Umbilical cord (tissue), 2 donors: ENCODE data around the gene XKR7. TPM values are rescaled to one million over a fixed set of nuclear protein-coding genes. Genes with fewer than 3 reads are reported as not detected.
"Not testable (repeated sequence)": the region's sequence is repeated elsewhere in the genome, so short reads cannot be mapped to it uniquely, and the experiment has no call there.

ENCODE experiments used
- DNase-seq: peaks from one replicate; pipeline ENCODE4 v3.0.0-alpha.2; 2015; ENCODE audit warnings: low spot score
- total RNA-seq: library from RNA; depleted of rRNA; stranded (reverse); fragments of >200 nt; gene quantifications from one replicate; pipeline ENCODE4 v1.2.3, GENCODE V29; 2014; ENCODE audit warnings: low replicate concordance; ENCODE audit not compliant: insufficient read depth

XKR7 gene
- total RNA-seq, 1 donor from 2014 or later: 0.48 TPM

DNA sequence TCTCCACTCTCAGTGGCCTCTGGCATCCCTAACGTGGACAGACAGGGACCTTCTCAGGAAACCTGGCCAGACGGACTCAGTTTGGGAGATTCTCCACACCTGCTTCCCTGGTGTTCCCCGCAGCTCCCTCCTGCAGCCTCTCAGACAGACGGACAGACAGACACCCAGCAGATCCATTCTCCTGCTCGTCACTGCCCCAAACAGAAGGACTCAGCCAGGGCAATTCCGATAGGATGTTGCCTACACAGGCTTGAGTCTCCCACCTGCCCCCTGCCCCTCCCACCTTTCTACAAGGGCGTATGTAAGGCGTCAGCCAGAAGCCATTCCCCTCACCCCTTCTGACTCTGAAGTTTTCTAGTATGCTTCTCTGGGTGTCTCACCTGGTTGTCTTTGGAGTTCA, 42.7 kb downstream of the XKR7 start:
- DNase-seq: no peak

GRCh38 chr20:32012159-32012688, 44.3 kb downstream of the XKR7 start:
- DNase-seq: no peak

DNA sequence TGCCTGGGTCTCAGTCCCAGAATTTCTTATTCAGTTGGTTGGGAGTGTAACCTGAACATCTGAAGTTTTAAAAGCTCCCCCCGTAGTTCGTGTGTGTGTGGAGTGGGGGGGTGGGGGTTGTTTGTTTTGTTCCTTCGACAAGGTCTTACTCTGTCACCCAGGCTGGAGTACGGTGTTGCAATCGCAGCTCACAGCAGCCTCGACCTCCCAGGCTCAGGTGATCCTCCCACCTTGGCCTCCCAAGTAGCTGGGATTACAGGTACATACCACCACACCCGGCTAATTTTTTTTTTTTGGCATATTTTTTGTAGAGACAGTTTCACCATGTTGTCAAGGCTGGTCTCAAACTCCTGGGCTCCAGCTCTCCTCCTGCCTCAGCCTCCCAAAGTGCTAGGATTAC, 45.4 kb downstream of the XKR7 start:
- no peak for DNase-seq

DNA sequence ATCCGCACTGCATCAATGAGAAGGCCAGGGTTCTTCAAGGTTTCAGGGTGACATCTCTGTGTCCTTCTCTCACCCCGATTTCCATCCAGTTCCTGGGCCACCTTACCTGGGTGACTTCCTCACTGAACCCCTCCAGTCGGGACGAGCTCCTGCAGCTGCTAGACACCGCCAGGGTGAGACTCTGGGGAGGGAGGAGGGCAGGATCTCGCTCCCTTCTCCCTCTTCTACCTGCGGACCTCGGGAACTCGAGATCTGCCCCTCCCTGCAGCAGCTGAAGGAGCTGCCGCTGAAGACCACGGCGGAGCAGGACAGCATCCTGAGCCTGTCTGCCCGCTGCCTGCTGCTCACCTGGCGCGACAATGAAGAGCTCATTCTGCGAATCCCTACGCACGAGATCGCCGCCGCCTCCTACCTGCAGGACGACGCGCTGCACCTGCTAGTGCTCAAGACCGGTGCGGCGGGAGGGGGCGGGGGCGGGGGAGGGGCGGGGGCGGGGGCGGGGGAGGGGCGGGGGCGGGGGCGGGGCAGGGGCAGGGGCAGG, 49.8 kb downstream of the XKR7 start:
- DNase-seq: no peak

GRCh38 chr20:32018269-32019155, 50.6 kb downstream of the XKR7 start:
- peak; percentile 22 for DNase-seq

DNA sequence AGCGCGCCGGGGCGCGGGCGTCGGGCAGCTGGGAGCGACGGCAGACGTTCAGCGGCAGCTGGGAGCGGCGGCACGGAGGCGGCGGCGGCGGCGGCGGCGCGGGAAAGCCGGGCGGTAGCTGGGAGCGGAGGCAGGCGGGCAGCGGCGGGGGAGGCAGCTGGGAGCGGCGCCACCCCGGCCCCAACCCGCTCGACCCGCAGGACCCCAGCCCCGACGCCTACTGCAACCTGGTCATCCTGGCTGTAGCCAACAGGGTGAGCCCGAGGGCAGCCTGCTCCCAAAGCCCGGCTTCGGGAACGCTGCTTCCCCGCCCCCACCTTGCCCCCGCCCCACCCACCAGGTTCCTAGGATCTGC, 51.2 kb downstream of the XKR7 start:
- no peak for DNase-seq

DNA sequence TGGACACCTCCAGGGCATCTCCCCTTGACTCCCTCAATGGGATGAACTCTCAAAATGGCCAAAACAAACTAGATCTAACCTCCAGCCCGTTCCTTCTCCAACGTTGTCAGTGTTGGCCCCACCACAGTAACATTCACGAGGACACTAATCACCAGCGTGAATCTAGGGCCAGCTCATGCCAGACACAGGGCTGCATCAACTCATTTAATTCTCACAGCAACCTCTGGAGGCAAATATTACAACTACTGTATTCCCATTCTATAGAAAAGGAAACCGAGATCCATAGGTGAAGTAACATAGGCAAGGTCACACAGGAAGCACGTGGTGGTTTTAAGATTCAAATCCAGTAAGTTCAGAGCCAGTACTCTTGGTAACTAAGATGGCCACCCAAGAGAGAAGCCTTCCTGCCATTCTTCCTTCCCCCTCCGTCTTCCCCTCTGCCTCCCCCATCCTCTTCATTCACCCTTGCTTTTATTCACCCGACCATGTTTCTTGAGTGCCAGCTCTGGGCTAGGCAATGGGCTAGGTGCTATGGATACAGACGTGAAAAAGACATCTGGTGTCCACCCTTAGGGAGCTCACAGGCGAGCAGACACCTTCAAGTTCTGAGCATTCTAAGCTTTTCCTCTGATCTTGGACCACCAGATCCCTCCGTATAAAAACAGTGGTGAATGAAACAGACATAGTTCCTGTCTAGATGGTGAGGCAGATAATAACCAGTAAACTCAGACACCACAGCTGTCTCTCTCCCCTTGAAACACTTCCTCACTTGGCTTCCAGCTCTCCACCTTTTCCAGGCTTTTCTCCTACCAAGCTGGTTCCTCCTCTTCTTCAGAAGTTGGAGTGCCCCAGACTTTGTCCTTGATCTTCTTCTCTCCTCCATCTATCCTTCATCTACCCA, 51.9 kb downstream of the XKR7 start:
- DNase-seq: no peak

GRCh38 chr20:32021091-32021490, 53.1 kb downstream of the XKR7 start:
- DNase-seq: no peak

DNA sequence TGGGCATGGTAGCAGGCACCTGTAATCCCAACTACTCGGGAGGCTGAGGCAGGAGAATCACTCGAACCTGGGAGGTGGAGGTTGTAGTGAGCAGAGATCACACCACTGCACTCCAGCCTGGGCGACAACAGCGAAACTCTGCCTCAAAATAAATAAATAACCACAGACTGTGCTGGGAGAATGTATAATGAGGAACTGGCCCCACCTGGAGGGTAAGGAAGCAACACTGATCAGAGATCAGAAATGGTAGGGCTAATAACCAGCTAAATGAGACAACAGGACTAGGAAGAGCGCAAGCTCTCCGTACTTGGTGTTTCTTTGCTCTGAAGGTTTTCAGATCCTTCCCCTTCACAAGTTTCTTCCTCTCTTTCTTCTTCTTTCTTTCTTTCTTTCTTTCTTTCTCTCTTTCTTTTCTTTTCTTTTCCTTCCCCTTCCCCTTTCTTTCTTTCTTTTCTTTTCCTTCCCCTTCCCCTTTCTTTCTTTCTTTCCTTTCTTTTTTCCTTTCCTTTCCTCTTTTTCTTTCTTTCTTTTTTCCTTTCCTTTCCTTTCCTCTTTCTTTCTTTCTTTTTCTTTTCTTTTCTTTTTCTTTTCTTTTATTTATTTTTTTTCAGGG, 56.8 kb downstream of the XKR7 start:
- DNase-seq: no peak

GRCh38 chr20:32027643-32028042, 59.7 kb downstream of the XKR7 start:
- no peak for DNase-seq

DNA sequence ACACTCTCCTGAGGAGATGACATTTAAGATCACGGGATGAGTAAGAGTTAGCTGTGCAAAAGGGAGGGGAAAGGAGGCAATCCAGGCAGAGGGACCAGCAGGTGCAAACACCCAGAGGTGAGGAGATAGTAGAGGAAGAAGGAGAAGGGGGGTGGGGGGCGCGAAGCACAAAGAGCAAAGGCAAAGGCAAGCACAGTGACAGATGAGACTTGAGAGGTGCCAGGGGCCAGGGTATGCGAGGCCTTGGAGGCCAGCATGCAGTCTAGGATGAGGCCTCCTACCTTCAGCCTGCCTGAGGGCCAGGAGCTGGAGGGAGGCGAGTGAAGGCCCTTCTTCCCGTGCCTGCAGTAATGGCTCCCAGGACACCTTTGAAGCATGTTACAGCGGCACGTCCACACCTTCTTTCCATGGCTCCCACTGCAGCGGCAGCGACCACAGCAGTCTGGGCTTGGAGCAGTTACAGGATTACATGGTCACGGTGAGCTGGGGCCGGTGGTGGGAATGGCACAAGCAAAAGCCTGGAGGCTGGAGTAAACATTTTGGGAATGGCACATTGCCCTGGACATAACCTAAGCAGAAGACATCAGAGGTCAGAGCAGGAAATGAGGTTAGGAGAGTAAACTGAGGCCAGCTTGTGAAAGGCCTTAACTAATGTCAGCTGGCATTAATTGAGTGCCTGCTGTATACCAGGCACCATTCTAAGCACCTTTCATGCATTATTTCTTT, 60.9 kb downstream of the XKR7 start:
- DNase-seq: no peak

DNA sequence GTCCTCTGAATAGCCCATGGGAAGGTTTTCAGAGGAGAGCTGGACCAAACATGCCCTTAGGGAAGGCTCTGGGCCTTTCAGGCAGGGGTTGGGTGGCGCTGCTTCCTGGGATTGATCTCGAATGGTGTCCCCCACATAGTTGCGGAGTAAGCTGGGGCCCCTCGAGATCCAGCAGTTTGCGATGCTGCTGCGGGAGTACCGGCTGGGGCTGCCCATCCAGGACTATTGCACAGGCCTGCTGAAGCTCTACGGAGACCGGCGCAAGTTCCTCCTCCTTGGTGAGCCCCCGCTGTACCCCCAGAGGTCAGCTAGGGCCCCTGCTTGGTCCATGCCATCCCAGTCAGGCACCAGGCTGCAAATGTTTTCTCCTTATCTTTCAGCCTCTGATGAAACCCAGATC, 61.6 kb downstream of the XKR7 start:
- no peak for DNase-seq

DNA sequence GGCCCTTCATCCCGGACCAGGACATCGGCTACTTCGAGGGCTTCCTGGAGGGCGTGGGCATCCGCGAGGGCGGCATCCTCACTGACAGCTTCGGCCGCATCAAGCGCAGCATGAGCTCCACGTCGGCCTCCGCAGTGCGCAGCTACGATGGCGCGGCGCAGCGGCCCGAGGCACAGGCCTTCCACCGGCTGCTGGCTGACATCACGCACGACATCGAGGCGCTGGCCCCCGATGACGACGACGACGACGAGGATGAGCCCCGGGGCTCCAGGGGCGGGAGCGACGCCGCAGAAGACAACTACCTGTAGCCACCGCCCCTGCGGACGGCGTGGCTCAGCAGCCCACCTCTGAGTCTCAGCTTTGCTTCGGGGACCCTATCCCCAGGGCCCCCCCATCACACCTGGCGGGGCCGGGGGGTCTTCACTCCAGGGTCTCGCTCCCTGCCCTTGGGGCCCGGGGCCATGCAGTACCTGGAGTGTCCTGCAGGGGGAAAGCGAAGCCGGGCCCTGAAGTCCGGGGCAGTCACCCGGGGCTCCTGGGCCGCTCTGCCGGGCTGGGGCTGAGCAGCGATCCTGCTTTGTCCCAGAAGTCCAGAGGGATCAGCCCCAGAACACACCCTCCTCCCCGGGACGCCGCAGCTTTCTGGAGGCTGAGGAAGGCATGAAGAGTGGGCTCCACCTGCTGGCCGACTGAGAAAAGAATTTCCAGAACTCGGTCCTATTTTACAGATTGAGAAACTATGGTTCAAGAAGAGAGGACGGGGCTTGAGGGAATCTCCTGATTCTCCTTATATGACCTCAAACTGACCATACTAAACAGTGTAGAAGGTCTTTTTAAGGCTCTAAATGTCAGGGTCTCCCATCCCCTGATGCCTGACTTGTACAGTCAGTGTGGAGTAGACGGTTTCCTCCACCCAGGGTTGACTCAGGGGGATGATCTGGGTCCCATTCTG, 63.3 kb downstream of the XKR7 start:
- peak; percentile 83 for DNase-seq

DNA sequence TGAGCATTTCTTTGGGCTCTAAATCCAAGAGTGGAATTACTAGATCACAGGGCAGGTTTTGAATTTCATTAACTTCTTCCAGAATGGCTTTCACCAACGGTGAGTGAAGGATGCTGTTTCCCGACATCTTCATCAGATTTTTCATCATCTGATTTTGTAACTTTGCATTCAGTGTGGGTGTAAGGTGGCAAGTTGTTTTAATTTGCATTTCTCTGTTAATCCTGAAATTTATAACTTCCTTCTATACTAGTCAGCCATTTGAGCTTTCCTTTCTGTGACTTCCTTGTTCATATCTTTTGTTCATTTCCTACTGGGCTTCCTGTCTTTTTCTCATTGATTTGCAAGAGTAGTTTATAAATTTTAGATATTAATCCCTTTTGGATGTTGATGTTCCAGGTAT, 65.4 kb downstream of the XKR7 start:
- no peak for DNase-seq

- not testable (repeated sequence) for DNase-seq
Measured at GRCh38 chr20:32033721-32034120, 65.8 kb downstream of the XKR7 start.

DNA sequence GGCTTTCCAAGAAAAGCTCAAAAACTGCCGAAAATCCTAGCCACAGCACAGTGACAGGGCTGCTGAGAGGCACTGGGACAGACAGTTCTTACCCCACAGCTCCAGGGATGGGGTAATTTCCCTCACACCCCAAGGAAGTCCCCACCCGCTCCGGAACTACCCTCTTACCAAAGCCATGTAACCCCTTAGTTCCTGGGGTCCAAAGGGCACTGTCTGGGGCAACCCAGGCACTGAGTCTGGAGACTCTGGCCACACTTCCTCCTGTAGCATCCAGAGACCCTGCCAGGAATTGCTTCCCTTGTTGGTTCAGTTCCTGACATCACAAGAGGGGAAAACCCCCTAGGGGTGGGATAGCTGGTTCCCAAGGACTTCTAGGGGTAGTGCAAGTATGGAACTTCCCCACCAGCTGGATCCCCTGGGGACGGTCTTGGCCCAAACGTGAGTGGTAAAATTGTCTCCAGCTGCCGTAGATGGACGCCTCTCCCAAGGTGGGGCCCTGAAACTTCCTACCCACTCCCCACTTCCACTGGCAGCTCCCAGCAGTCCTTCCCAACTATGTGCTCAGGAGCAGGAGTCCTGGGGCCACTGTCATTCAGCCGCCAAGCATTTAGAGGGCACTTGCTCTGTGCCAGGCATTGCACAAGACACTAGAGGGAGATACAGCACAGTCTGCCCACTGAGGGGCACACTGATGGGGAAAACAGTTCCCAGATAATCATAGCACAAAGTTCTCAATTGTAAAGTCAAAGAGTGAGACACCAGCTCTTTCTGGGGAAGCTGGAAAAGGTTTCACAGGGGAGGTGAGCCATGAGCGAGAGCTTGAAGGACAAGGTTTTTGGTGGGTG, 66.9 kb downstream of the XKR7 start:
- no peak for DNase-seq

DNA sequence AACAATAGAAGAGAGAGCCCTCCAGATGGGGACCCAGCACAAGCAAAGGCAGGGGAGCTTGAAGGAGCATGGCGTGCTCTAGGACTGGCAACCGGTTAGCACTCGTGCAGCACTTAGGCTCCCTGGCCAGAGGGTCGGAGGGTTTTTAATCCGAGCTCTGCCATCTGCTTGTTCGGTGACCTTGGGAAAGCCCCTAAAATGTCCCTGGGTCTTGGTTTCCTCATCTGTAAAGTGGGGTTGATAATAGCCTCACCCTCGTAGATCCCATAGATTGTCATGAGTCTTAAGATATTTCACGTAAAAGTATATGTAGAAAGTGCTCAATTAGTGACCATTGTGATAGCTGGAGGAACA, 67.5 kb downstream of the XKR7 start:
- no peak for DNase-seq

DNA sequence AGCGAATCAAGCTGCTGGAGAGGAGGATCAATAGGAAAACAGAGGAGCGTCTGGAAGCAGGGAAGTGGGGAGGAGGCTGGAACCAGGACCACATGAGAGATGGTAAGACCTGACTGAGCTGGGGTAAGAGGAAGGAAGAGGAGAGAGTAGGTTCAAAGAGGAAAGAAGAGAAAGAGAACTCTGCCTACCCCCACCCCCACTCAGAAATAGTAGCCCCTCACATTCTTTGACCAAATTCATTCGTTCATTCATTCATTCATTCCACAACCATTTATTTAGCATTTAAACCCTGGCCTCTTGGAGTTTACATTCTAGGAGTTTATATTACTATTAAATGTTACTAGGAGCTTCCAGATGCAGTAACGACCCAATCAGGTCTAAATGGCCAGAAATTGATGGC, 68.3 kb downstream of the XKR7 start:
- no peak for DNase-seq
